ENCODE measurements around the gene BST2.

DNA sequence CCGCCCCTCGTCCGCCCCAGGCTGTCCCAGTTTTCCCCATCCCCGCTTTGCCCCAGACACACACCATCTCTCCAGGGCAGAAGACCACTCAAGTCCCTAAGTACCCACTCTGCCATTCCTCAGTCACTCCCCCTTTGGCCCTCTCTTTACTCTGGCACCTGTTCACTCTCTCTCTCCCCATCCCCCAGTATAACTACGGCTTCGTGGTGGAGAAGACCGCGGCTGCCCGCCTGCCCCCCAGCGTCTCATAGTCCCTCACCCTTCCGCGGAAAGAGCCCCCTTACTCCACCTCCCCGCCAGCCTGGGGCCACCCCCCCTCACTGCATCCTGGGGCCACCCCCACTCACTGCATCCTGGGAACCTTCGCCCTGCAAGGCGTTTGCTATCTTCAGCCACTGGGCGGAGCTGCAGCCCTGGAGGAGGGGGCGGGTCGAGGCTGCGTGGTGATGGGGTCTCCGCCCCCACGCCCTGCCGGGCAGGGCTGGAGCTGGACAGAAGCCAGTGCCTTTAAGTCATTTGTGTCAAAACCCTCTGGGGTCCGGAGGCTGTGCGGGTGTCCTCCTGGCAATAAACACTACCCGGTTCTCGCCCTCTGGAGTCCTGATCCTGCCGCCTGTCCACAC, 19.4 kb upstream of the BST2 start:
- TF ChIP-seq EZH2 (IDR thresholded peaks at IDR 0.05; ENCODE audit: borderline replicate concordance, low read length) (no peak), CTCF (IDR thresholded peaks at IDR 0.05; ENCODE audit: low read length) (peak; percentile 66)
